SK-N-SH treated with all-trans-retinoic acid at 6 μM for 48 hours (cell line): ENCODE data around the gene CA5B.
"Not testable (repeated sequence)": the region's sequence is repeated elsewhere in the genome, so short reads cannot be mapped to it uniquely, and the experiment has no call there.

Source experiments
- ARNTL ChIP-seq: fragments of 450-650 bp; formaldehyde crosslinking; IDR thresholded peaks from 2 replicates; pipeline ENCODE4 v1.5.0; 2020; ENCODE audit warnings: low read depth, mild to moderate bottlenecking, moderate library complexity, borderline replicate concordance
- ESRRG ChIP-seq: fragments of 250-450 bp; sonication (Bioruptor Pico); IDR thresholded peaks from 2 replicates; pipeline ENCODE4 v1.6.1; 2021; ENCODE audit warnings: mild to moderate bottlenecking
- GLIS3 ChIP-seq: fragments of 250-450 bp; sonication (Bioruptor Pico); IDR thresholded peaks from 2 replicates; pipeline ENCODE4 v1.5.0; 2020; ENCODE audit warnings: mild to moderate bottlenecking, moderate library complexity
- PATZ1 ChIP-seq: fragments of 250-450 bp; sonication (Bioruptor Pico); IDR thresholded peaks from 2 replicates; pipeline ENCODE4 v1.8.0; 2020; ENCODE audit warnings: mild to moderate bottlenecking, moderate library complexity, borderline replicate concordance
- TCF4 ChIP-seq: fragments of 250-450 bp; sonication (Bioruptor Pico); IDR thresholded peaks from 2 replicates; pipeline ENCODE4 v1.8.0; 2021; ENCODE audit warnings: mild to moderate bottlenecking, moderate library complexity, borderline replicate concordance
- TOX ChIP-seq: fragments of 250-450 bp; sonication (Bioruptor Pico); IDR thresholded peaks from 2 replicates; pipeline ENCODE4 v1.8.0; 2021; ENCODE audit warnings: mild to moderate bottlenecking, moderate library complexity, borderline replicate concordance
- TSHZ2 ChIP-seq: fragments of 250-450 bp; sonication (Bioruptor Pico); IDR thresholded peaks from 2 replicates; pipeline ENCODE4 v1.5.0; 2020; ENCODE audit warnings: mild to moderate bottlenecking, moderate library complexity
- ZC3H10 ChIP-seq: fragments of 250-450 bp; sonication (Bioruptor Pico); IDR thresholded peaks from 2 replicates; pipeline ENCODE4 v1.5.1; 2021; ENCODE audit warnings: mild to moderate bottlenecking, moderate library complexity
- ZFP30 ChIP-seq: fragments of 450-650 bp; formaldehyde crosslinking; IDR thresholded peaks from 2 replicates; pipeline ENCODE4 v1.5.0; 2022; ENCODE audit warnings: mild to moderate bottlenecking, moderate library complexity
- ZNF565 ChIP-seq: fragments of 450-650 bp; formaldehyde crosslinking; conservative IDR thresholded peaks from 2 replicates; pipeline ENCODE4 v1.5.0; 2020; ENCODE audit warnings: low read depth, mild to moderate bottlenecking, moderate library complexity
- ZNF70 ChIP-seq: fragments of 450-650 bp; formaldehyde crosslinking; IDR thresholded peaks from 2 replicates; pipeline ENCODE4 v1.5.0; 2020; ENCODE audit warnings: mild to moderate bottlenecking, moderate library complexity

GRCh38 chrX:15746651-15747050 is 8.6 kb downstream of the CA5B start:
- not testable (repeated sequence) for TF ChIP-seq GLIS3 (CRISPR knock-in tag); PATZ1 (CRISPR knock-in tag); ARNTL; TOX (CRISPR knock-in tag); ESRRG (CRISPR knock-in tag); ZNF565 (CRISPR knock-in tag); ZNF70 (CRISPR knock-in tag); TCF4 (CRISPR knock-in tag); TSHZ2 (CRISPR knock-in tag); ZC3H10 (CRISPR knock-in tag); ZFP30
